ENCODE measurements around the gene FZD7. TPM values are rescaled to one million over a fixed set of nuclear protein-coding genes. Genes with fewer than 3 reads are reported as not detected.

Gene FZD7
- polyA plus RNA-seq, 1 experiment = 42.9 TPM

DNA sequence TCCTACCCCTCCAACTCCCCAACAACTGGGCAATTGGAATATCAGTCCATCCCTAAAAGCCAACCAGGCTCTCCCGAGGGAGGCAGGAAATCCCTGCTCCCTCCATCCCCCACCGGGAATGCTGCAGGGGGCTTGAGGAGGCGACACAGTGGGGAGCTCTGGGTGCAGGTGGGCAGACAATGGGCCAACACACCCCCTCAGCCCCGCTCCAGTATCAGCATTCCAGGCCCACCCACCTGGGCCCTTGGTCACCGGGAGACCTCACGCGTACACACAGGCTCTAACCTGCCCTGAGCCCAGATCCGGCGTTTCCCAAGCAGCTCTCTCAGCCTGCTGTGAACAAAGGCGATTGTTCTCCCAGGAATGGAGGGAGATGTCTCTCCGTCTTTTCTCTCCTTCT lies 37.6 kb upstream of the FZD7 start:
- Histone ChIP-seq H3K4me3 (ENCODE audit: low read depth, low read length) (no peak overlapping the region), H3K9me3 (ENCODE audit: control insufficient read depth, insufficient read depth, low read length) (no peaks in the 10 kb centered on the region), H3K27me3 (ENCODE audit: control insufficient read depth, insufficient read depth, low read length) (no peaks in the 10 kb centered on the region), H3K27ac (ENCODE audit: low read depth, low read length) (no peak overlapping the region)
- TF ChIP-seq, protein P1, sequence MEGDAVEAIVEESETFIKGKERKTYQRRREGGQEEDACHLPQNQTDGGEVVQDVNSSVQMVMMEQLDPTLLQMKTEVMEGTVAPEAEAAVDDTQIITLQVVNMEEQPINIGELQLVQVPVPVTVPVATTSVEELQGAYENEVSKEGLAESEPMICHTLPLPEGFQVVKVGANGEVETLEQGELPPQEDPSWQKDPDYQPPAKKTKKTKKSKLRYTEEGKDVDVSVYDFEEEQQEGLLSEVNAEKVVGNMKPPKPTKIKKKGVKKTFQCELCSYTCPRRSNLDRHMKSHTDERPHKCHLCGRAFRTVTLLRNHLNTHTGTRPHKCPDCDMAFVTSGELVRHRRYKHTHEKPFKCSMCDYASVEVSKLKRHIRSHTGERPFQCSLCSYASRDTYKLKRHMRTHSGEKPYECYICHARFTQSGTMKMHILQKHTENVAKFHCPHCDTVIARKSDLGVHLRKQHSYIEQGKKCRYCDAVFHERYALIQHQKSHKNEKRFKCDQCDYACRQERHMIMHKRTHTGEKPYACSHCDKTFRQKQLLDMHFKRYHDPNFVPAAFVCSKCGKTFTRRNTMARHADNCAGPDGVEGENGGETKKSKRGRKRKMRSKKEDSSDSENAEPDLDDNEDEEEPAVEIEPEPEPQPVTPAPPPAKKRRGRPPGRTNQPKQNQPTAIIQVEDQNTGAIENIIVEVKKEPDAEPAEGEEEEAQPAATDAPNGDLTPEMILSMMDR (IDR thresholded peaks at IDR 0.05; ENCODE audit: low read depth, low read length) = no peak
- POLR2A ChIA-PET = no interaction called here
- no peak for DNase-seq (ENCODE audit: low read depth, low spot score)
- CTCF ChIA-PET = no interaction called here

- TF ChIP-seq, protein P1 (IDR thresholded peaks at IDR 0.05; ENCODE audit: low read depth, low read length) = no peak
- no peak overlapping the region for H3K4me3 ChIP-seq (ENCODE audit: low read depth, low read length)
- ChIA-PET CTCF (interaction anchor here (0.5 to 1.3 kb wide), 4 partner anchors 8 to 947 kb away, joined by 3 to 6 read pairs (median 3); no protein-coding TSS in a partner anchor), POLR2A (no interaction called here)
- H3K9me3 ChIP-seq (ENCODE audit: control insufficient read depth, insufficient read depth, low read length) = no peaks in the 10 kb centered on the region
- no peak for DNase-seq (ENCODE audit: low read depth, low spot score)
- H3K27me3 ChIP-seq (ENCODE audit: control insufficient read depth, insufficient read depth, low read length) = no peaks in the 10 kb centered on the region
- no peak overlapping the region for H3K27ac ChIP-seq (ENCODE audit: low read depth, low read length)
Measured at GRCh38 chr2:201996679-201997314, 36.9 kb upstream of the FZD7 start.

DNA sequence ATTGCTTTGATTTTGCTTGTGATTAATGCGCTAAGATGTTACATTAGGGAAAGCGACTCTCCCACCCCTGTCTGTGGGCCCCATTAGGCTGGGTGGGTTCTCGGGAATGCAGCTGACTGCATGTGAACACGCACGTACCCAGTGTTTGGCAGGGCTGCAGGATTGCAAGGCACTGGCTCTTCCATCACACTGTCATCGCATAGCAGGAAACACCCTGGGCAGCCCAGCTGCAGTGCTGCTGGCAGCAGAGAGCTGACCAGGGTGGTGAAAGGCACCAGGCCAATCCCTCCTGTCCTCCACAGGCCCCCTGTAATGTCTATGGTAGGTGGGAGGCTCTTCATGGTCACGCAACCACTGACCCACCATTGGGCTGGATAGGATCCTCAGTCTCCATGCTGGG lies 34.4 kb upstream of the FZD7 start:
- H3K27ac ChIP-seq (ENCODE audit: low read depth, low read length) = no peak overlapping the region
- H3K9me3 ChIP-seq (ENCODE audit: control insufficient read depth, insufficient read depth, low read length) = no peaks in the 10 kb centered on the region
- H3K27me3 ChIP-seq (ENCODE audit: control insufficient read depth, insufficient read depth, low read length) = no peaks in the 10 kb centered on the region
- DNase-seq (ENCODE audit: low read depth, low spot score) = no peak
- TF ChIP-seq, protein P1 (IDR thresholded peaks at IDR 0.05; ENCODE audit: low read depth, low read length) = no peak
- ChIA-PET CTCF (no interaction called here), POLR2A (no interaction called here)
- no peak overlapping the region for H3K4me3 ChIP-seq (ENCODE audit: low read depth, low read length)

DNA sequence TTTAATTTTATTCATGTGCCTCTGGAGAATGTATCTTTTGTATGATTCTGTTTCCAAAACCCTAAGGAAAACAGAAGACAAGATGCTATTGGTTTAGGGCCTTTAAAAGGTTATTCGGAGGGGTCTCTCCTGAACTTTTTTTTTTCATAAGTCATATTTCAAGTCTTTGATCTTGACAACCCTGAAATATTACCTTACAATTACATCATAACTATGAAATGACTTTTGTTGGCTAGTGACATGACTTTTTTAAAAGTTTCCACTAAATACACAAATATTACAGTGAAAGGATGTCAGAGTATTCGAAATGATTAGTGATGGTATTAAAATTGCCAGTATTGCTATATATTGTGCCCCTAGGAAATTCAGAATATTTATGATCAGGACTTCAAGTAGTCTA lies 31.8 kb upstream of the FZD7 start:
- TF ChIP-seq, protein P1 (IDR thresholded peaks at IDR 0.05; ENCODE audit: low read depth, low read length) = no peak
- Histone ChIP-seq H3K27me3 (ENCODE audit: control insufficient read depth, insufficient read depth, low read length) (no peaks in the 10 kb centered on the region), H3K9me3 (ENCODE audit: control insufficient read depth, insufficient read depth, low read length) (no peaks in the 10 kb centered on the region), H3K4me3 (ENCODE audit: low read depth, low read length) (no peak overlapping the region), H3K27ac (ENCODE audit: low read depth, low read length) (no peak overlapping the region)
- ChIA-PET POLR2A (no interaction called here), CTCF (no interaction called here)
- no peak for DNase-seq (ENCODE audit: low read depth, low spot score)

DNA sequence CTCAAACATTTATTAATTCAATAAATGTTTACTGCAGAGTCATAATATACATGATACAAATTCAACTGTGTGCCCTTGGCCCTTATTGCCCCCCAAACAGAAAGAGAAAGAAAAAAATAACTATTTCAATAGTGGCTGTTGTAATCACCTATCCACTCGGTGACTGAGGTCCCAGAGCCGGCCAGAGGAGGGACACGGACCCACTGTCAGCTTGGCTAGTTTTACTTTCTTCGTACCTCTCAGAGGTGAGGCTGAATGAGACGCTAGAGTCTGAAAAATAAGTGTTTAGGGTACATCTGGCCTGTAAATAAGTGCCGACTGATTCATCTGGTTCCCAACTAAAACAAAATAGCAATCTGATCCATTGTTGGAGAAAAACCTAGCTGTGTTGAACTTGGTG lies 31.3 kb upstream of the FZD7 start:
- H3K27me3 ChIP-seq (ENCODE audit: control insufficient read depth, insufficient read depth, low read length) = no peaks in the 10 kb centered on the region
- ChIA-PET CTCF (no interaction called here), POLR2A (interaction anchor here (0.6 kb wide), 1 partner anchor 124 kb away, joined by 8 read pairs; no protein-coding TSS in a partner anchor)
- H3K4me3 ChIP-seq (ENCODE audit: low read depth, low read length) = no peak overlapping the region
- H3K27ac ChIP-seq (ENCODE audit: low read depth, low read length) = no peak overlapping the region
- DNase-seq (ENCODE audit: low read depth, low spot score) = no peak
- TF ChIP-seq, protein P1 (IDR thresholded peaks at IDR 0.05; ENCODE audit: low read depth, low read length) = no peak
- H3K9me3 ChIP-seq (ENCODE audit: control insufficient read depth, insufficient read depth, low read length) = no peaks in the 10 kb centered on the region

All from AG04450 (cell line).